Epithelial cell of alveolus of lung (primary cell): ENCODE data around the gene PPT2. TPM values are rescaled to one million over a fixed set of nuclear protein-coding genes. Genes with fewer than 3 reads are reported as not detected.

ENCODE experiments used
- total RNA-seq: library from RNA; depleted of rRNA; stranded (reverse); fragments of >200 nt; gene quantifications from 2 replicates; pipeline ENCODE4 v1.2.1, GENCODE V29; 2015

The PPT2 gene, protein sequence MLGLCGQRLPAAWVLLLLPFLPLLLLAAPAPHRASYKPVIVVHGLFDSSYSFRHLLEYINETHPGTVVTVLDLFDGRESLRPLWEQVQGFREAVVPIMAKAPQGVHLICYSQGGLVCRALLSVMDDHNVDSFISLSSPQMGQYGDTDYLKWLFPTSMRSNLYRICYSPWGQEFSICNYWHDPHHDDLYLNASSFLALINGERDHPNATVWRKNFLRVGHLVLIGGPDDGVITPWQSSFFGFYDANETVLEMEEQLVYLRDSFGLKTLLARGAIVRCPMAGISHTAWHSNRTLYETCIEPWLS
- total RNA-seq, result 19.8 and 26.9 TPM in 2 replicates

DNA sequence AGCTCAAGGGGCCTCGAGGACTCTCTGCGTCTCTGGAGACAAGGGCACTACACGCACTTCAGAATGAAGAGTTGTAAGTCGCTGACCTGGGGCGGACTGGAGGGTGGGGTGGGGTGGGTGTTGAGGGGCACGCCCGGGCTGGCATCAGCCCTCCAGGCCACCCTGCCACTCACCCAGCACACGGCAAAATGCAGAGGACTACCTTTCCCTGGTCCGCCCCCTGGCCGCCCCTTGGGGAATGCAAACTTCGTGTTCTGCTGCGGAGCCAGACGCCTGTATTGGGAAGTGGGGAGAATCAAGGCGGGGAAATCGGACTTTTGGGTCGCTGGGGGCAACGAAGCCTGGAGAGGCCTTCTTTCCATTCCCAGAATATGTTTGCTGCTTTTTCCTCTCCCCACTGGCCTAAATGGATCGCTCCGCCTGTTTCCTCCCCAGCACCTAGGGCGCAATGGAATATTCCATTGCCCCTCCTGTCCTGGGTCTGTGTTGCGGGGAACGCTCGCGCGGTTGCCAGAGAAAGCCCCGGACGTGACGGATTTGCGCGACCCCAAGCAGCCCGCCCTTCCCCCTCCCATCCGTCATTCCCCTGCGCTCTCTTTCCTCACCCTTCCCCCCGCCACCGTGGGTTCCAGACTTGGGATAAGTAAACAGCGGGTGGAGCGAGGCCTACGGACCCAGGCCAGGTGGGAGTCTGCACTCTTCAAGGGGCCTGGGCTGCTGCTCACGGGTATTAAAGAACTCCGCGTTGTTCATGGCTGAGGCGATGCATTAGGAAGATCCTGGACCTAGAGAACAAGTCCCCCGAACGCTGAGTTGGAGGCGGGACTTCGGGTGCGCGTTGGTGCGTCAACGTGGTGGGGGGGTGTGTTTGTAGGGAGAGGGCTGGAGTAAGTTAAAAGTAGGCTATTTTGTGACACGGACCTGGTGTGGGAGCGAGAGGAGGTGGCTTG lies at the start of gene PPT2:
TSS of gene PPT2 (plus strand) at position 578 of the 950 bp plus-strand sequence. CDS start 454 bp downstream, outside the sequence.

DNA sequence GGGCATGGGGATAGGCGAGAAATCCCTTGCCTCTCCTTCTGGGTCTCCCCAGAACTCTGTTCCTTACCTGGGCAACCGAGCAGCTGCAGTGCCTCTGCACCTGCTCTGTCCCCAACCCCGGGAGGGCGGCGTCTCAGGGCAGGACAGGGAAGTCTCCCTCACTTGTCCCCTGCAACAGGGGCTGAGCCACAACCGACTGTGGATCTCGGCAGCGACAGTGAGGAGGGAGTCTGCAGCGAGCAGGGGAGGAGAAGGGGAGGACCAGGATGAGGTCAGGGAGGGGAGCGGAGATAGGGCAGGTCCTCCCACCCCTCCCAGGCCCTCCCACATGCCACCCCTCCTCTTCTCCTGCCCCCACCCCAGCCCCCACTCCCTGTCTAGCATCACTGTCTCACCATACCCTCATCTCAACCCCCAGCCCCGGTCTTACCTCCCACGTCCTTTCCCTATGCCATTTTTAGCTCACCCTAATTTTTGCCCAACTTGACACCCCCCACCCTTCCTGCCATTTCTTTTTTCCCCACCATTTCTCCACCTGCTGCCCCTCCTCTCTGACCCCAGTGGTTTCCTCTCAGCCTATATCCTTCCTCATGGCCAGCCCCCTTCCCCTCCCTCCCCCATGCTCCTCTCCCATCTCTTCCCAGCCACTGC lies 44.7 kb upstream of the PPT2 start, which contains the start of gene TNXB:
TSS of gene TNXB (minus strand) at position 225 of the 651 bp plus-strand sequence. CDS start 11,140 bp downstream, outside the sequence.

DNA sequence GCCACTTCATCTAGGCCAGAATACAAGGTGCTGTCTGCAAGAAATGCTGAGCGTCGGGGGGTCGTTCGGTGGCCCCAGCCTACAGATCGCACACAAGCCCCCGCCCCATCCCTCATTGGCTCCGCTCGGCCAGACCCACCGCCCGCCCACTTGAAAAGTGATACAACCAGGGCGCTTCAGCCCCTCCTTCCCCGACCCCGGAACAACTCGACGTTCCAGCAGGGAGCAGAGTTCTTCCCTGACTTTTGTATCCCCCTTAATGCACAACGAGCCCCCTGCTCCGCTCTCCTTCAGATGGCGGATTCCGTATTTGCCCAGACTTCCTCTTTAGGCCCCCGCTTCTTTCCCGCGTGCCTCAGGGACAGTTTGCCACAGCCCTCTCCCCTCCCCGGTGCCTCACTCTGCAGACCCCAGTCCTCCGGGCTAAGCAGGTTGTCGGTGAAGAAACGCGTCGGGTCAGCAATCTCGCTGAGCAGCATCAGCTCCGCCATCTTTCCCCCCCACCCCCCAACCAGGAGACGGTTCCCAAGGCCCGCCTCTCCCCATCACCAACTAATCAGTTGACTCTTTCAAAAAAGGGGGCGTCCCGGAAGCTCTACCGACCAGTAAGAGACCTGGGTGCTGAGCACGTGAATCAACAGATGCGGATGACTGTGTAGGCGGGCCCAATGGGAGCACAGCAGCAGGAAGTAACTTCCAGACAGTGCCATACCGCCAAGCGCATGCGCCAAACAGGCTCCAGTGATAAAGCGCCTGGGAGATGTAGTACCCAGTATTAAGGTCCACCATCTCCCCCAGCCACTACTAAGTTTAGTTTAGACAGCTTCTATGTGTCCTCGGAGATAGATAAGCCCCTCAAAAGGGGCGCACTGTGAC lies 26.0 kb upstream of the PPT2 start, which contains the start of gene ATF6B:
TSS of gene ATF6B (minus strand) at position 530 of the 876 bp plus-strand sequence. CDS start at position 491, 39 bp downstream.

DNA sequence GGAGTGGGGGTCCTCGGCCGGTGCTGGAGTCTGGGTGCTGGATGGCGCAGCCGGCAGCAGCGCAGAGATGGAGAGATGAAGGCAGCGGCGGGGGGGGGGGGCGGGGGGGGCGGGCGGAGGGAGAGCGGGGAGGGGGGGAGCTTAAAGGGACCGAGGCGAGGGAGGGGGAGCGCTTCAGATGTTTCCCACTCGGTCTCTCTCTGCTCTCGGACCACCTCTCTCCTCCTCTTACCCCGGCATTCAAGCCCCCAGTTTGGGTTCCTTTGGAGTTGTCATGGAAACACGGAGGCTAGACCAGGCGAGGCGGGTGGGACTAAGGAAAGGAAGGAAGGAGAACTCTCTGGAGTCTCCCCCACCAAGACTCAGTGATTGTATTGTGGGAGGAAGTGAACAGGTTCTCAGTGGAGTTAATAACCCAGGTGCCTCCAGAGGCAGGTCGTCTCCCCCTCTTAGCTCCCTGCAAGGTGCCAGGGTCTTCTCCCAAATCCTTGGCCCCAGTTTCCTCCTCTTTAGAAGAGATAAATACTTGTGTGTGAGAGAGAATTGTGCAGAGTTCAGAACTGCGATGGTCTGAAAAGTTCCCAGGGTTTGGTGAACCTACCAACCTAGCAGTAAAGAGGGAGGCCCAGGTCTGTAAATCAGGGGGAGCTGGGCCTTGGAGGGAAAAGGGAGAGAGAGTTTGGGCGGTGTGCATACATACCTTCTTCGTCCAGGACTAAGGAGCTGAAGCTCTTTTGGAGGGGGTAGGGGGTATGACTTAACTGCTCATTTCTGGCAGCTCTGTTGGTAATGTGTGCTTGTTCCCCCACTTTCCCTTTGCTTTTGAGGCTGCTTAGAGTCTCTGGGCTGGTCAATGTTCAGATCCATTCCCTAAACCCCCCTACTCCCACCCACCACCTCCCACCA lies 1.8 kb upstream of the PPT2 start, which contains the start of gene PRRT1:
TSS of gene PRRT1 (minus strand) at position 77 of the 906 bp plus-strand sequence. CDS start 112 bp downstream, outside the sequence.

DNA sequence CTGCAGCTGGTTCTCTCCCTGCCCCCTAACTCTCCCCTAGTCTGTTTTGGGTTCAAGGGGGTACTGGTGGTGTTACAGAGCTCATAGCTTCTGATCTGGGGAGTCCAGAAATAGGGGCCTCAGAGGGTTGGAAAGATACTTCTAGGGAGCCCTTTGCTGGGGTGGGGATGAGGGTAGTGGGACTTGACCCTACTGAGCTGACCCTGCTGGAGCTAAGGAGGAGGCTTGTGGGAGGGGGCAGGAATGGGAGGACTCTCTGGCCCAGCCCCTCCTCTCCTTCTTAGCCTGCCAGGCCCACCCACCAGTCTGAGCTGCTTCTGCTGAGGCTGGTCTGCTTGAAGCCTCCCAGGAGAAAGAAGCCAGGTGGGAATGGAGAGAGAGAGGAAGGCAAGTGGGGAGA lies 10.4 kb downstream of the PPT2 start, which contains the start of gene EGFL8:
TSS of gene EGFL8 (plus strand) at position 301 of the 400 bp plus-strand sequence. CDS start 1,571 bp downstream, outside the sequence.

DNA sequence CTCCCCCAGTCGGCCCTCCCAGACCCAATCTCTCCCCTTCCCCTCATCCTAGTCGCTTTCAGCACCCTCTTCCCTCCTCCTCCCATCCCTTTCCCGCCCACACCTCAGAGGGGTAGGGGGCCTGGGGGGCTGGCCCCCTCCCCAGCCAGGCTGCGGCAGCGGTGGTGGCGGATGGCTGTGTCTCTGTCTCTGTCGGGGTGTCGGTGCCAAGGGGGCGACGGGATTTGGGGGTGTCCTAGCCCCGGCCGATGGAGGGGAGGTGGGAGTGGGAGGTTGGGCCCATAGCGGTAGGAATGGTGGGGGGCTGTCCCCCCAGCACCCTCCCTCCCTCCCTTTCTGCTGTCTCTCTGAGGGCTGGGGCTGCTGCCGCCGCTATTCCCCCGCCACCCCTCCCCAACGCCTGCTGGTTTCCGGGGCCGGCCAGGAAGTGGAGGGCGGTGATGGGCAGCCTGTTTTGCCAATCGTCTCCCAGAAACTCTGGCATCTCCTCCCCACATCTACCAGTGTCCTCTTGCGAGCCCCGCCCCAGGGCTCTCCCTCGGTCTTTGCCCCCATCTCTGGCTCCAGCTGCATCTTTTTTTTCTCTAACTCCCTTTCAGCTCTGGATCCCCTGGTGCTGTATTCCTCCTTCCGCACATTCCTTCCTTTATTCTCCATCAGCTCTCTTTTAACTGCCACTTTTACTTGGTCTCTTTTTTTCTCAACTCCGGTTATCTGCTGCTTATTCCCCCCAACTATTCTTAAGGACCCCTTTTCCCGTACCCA lies 22.0 kb downstream of the PPT2 start, which contains the start of gene AGPAT1:
TSS of gene AGPAT1 (minus strand) at position 374 of the 765 bp plus-strand sequence. CDS start 4,588 bp downstream, outside the sequence.

DNA sequence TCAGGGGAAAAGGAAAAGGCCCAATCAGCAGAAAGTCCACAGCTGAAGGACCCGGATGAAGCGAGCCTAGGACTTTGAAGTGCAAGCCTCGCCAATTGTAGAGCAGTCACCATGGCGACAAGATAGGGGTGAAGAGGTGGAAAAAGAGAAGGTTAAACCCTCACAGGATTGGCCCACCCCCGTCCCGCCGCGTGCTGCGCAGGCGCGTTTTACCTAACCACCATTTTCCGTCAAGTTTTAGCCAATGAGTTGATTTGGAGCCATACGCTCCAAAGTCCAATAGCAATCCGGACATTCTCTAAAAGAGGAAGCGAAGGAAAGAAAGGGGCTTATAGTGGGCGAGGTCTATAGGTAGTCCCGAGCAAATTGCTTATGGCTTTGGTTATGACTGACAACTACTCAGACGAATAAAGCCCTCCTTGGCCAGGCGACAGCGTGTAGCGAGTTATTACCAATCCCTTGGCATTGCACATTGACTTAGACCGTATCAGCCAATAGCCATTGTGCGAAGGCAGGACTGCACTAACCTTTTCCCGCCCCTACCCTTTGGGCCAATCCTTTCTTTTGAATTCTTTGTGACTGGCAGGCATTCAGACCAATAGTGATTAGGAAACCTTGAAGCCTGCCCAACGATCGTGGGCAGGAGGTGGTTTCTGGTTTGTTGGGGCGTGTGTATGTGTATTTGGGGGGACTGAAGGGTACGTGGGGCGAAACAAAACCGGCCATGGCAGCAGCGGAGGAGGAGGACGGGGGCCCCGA lies 24.0 kb downstream of the PPT2 start, which contains the start of gene RNF5:
TSS of gene RNF5 (plus strand) at position 618 of the 759 bp plus-strand sequence. CDS start at position 725, 107 bp downstream.

DNA sequence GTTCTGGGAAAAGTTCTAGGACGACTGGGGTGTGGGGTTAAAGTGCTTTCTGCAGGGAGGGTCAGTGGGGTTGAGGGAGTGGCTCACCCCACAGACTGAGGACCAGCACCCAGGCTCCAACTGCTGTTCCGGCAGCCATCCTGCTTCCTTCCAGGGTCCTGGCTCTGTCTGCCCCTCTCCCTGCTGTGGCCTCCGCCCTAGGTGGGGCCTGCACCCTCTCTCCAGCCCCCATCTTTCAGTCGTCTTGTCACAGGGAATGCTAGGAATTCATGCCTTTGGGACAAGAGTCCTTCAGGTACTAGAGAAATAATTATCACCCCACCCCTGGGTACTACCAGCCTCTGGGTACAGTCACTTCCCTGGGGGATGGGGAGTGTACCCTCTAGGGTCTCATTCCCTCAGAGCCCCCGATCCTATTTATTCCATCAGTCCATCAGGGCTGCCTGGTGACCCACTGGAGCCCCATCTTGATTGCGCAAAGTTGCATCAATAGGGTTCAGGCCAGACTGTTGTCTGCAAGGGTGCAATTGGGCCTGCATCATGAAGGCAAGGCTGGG lies 30.2 kb downstream of the PPT2 start, which contains the start of gene AGER:
TSS of gene AGER (minus strand) at position 170 of the 557 bp plus-strand sequence. CDS start at position 139, 31 bp downstream.

DNA sequence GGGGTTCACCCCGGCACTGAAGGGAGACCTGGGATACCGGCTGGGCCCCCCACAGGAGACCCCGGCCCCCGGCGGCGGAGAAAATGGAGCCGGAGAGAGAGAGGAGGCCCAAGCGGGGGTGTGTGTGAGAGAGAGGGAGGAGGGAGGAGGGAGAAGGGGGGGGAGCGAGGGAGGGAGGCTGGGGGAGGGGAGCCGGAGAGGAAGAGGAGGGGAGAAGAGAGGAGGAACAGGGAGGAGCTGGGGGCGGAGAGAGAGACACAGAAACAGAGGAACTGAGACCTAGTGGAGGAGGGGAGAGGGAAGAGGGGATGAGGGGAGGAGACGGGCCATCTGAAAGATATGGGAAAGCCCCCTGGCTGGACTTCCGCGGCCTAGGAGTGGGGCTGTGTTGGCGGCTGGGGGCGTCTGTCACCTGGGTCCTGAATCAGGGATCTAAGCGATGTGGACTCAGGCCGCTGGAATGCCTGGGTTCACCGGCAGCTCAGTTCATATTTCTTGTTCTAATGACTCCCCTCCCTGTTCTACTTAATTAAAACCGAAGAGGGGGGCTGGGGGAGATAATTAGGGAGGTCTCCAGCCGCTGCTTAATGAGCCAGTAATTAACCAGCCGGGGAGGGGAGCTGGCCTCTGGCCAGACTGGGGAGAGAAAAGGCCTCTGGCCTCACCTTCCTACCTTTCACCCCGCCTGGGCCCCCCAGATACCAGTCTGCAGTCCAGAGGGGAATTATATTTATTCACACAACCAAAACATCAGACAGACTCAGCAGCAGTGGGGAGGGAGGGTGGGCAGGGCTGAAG lies 36.3 kb downstream of the PPT2 start, which contains the start of gene PBX2:
TSS of gene PBX2 (minus strand) at position 149 of the 798 bp plus-strand sequence. CDS start 287 bp downstream, outside the sequence.

DNA sequence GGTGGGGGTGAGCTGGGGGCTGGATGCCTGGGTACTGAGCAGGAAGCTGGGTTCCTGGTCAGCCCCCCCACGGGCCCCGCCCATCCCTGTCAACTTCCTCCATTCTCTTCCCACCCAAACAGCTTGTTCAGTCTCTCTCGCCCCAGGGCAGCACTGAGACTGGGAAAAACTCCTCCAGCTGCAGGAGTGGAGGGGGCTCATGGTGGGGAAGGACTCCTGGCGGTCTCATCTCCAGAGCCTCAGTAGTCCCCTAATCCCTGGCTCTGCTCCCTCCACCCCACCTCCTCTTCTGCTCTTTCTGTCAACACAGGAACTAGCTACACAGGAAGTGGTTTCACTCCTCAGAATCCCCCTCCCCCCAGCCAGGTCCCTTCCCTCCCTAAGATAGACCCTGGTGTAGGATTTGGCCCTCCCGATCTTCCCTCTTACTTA lies 38.7 kb downstream of the PPT2 start, which contains the start of gene GPSM3:
TSS of gene GPSM3 (minus strand) at position 36 of the 432 bp plus-strand sequence. CDS start 130 bp downstream, outside the sequence.

Other genes starting within 250 kb of the PPT2 start
- gene C2, start 226.4 kb upstream of the PPT2 start, total RNA-seq, result 0.65 and 4.8 TPM in 2 replicates
- gene CFB, start 208.0 kb upstream of the PPT2 start, total RNA-seq, result 5.2 and 10.7 TPM in 2 replicates
- 80.6 and 127 TPM in 2 replicates for gene NELFE, start 195.2 kb upstream of the PPT2 start, total RNA-seq
- gene SKIC2, start 195.0 kb upstream of the PPT2 start, total RNA-seq, result 40.0 and 43.1 TPM in 2 replicates
- 13.3 and 24.6 TPM in 2 replicates for gene DXO, start 182.0 kb upstream of the PPT2 start, total RNA-seq
- gene C4A, start 172.1 kb upstream of the PPT2 start, total RNA-seq, result 0.52 and 13.6 TPM in 2 replicates
- gene C4B, start 139.3 kb upstream of the PPT2 start, total RNA-seq, result 0.39 and 9.3 TPM in 2 replicates
- gene CYP21A2, start 115.7 kb upstream of the PPT2 start, total RNA-seq, result not detected in 2 replicates
- gene TNXB, start 44.8 kb upstream of the PPT2 start, total RNA-seq, result 0.52 and 34.1 TPM in 2 replicates
- gene ATF6B, start 25.9 kb upstream of the PPT2 start, total RNA-seq, result 20.9 and 43.1 TPM in 2 replicates
- 2.6 and 5.7 TPM in 2 replicates for gene FKBPL, start 23.9 kb upstream of the PPT2 start, total RNA-seq
- 0.78 and 6.7 TPM in 2 replicates for gene PRRT1, start 2.2 kb upstream of the PPT2 start, total RNA-seq
- 1.0 and 9.7 TPM in 2 replicates for gene EGFL8, start 10.5 kb downstream of the PPT2 start, total RNA-seq
- gene AGPAT1, start 21.9 kb downstream of the PPT2 start, total RNA-seq, result 78.7 and 117 TPM in 2 replicates
- gene RNF5, start 24.3 kb downstream of the PPT2 start, total RNA-seq, result 55.0 and 69.3 TPM in 2 replicates
- 0.65 and 7.7 TPM in 2 replicates for gene AGER, start 30.1 kb downstream of the PPT2 start, total RNA-seq
- 40.1 and 40.2 TPM in 2 replicates for gene PBX2, start 36.1 kb downstream of the PPT2 start, total RNA-seq
- 9.7 and 17.7 TPM in 2 replicates for gene GPSM3, start 38.5 kb downstream of the PPT2 start, total RNA-seq
- gene NOTCH4, start 69.9 kb downstream of the PPT2 start, total RNA-seq, result 3.2 and 4.0 TPM in 2 replicates
- gene TSBP1, start 217.8 kb downstream of the PPT2 start, total RNA-seq, result not detected in 2 replicates